GM12878 (cell line): ENCODE measurements around the gene CLK1. TPM values are rescaled to one million over a fixed set of nuclear protein-coding genes. Genes with fewer than 3 reads are reported as not detected.
"Not testable (repeated sequence)": the region's sequence is repeated elsewhere in the genome, so short reads cannot be mapped to it uniquely, and the experiment has no call there.

Experiments
- ATAC-seq: fragments of 200-7000 bp; cut with Tn5 transposase; 3 replicates; pipeline ENCODE4 v1.9.1; 2020; ENCODE audit warnings: mild to moderate bottlenecking, moderate library complexity
- BruUV-seq: library from RNA; stranded (reverse); fragments of 400-500 nt; replicated peaks from 2 replicates; lab custom pipeline; 2021; lab: Mats Ljungman, UMichigan
- CTCF ChIA-PET: fragments of 300-600 bp; sonication (Branson Sonifier 250); formaldehyde crosslinking; extraction: SDS; loops from one replicate; lab custom pipeline; 2021; ENCODE audit warnings: inconsistent platforms; lab: Yijun Ruan, JAX
- POLR2A ChIA-PET: fragments of 350-600 bp; formaldehyde crosslinking; extraction: SDS; loops from one replicate; lab custom pipeline; 2021; ENCODE audit warnings: inconsistent platforms; lab: Charles Lee
- RAD21 ChIA-PET: fragments of 300-600 bp; sonication (Branson Sonifier 250); formaldehyde crosslinking; loops from one replicate; lab custom pipeline; 2023; ENCODE audit warnings: antibody characterized with exemption; ENCODE audit not compliant: unreplicated experiment; lab: Charles Lee
- SMC1A ChIA-PET: fragments of 300-600 bp; sonication (Branson Sonifier 250); formaldehyde crosslinking; loops from one replicate; lab custom pipeline; 2023; ENCODE audit not compliant: unreplicated experiment, uncharacterized antibody; lab: Charles Lee
- DNase-seq: peaks from one replicate; pipeline ENCODE4 v3.0.0-alpha.2; 2011; ENCODE audit warnings: low read depth, low spot score
- FAIRE-seq: peaks from 3 replicates; lab custom pipeline; 2011; peaks lifted over from hg19 to GRCh38; lab: Jason Lieb, UNC
- H2AFZ ChIP-seq: 2 replicates; pipeline ENCODE4 v1.6.0; 2011; ENCODE audit warnings: low read depth, low read length, control low read depth; ENCODE audit not compliant: control insufficient read depth
- H3K27ac ChIP-seq: 2 replicates; pipeline ENCODE4 v1.5.1; 2011; ENCODE audit warnings: control low read depth; ENCODE audit not compliant: control insufficient read depth, insufficient read depth
- H3K27me3 ChIP-seq, 2 experiments: replicated peaks in 1 of 2; 2 replicates each; pipeline versions ENCODE4 v1.6.0 to v1.6.1; 2011; ENCODE audit warnings: low read length in 1 of 2; ENCODE audit not compliant: control insufficient read depth in 2 of 2, insufficient read depth in 2 of 2
- H3K36me3 ChIP-seq, 2 experiments: 2 replicates each; pipeline ENCODE4 v1.5.1; 2011; ENCODE audit warnings: low read length in 1 of 2; ENCODE audit not compliant: control insufficient read depth in 2 of 2, insufficient read depth in 2 of 2
- H3K4me1 ChIP-seq: 2 replicates; pipeline ENCODE4 v1.6.1; 2011; ENCODE audit warnings: mild to moderate bottlenecking, low read length, moderate library complexity, mixed read lengths; ENCODE audit not compliant: control insufficient read depth, insufficient read depth
- H3K4me2 ChIP-seq: 2 replicates; pipeline ENCODE4 v1.6.0; 2011; ENCODE audit warnings: control low read depth; ENCODE audit not compliant: control insufficient read depth, insufficient read depth
- H3K4me3 ChIP-seq: fragments of 200-600 bp; sonication (generic); 2 replicates; pipeline ENCODE4 v1.5.1; 2016
- H3K79me2 ChIP-seq: 2 replicates; pipeline ENCODE4 v1.6.0; 2011; ENCODE audit warnings: low read length; ENCODE audit not compliant: control insufficient read depth, insufficient read depth
- H3K9ac ChIP-seq: 2 replicates; pipeline ENCODE4 v1.8.0; 2011; ENCODE audit warnings: low read length, control low read depth, mixed read lengths; ENCODE audit not compliant: control insufficient read depth, insufficient read depth
- H3K9me3 ChIP-seq: replicated peaks from 3 replicates; pipeline ENCODE4 v1.5.1; 2011; ENCODE audit warnings: mild to moderate bottlenecking, low read length; ENCODE audit not compliant: control insufficient read depth, insufficient read depth
- H4K20me1 ChIP-seq: 2 replicates; pipeline ENCODE4 v1.6.0; 2011; ENCODE audit not compliant: control insufficient read depth, insufficient read depth
- ATF7 ChIP-seq: fragments of 450-650 bp; IDR thresholded peaks from 2 replicates; pipeline ENCODE4 v1.6.1; 2016; ENCODE audit warnings: low read depth, mild to moderate bottlenecking
- BRCA1 ChIP-seq: IDR thresholded peaks from 2 replicates; pipeline ENCODE4 v1.6.1; 2011; ENCODE audit warnings: low read depth, low read length, improper control_type of control experiment
- DPF2 ChIP-seq: fragments of 450-650 bp; IDR thresholded peaks from 2 replicates; pipeline ENCODE4 v1.6.1; 2017; ENCODE audit warnings: mild to moderate bottlenecking
- EED ChIP-seq: sonication (generic); IDR thresholded peaks from 2 replicates; pipeline ENCODE4 v1.6.1; 2016; ENCODE audit warnings: antibody characterized with exemption, low read depth
- HDGF ChIP-seq: fragments of 450-650 bp; IDR thresholded peaks from 2 replicates; pipeline ENCODE4 v1.6.1; 2016; ENCODE audit warnings: antibody characterized with exemption
- NFIC ChIP-seq: IDR thresholded peaks from 2 replicates; pipeline ENCODE4 v1.6.1; 2012; ENCODE audit warnings: low read depth, mild to moderate bottlenecking, inconsistent platforms, low read length, moderate library complexity
- RAD51 ChIP-seq: fragments of 450-650 bp; IDR thresholded peaks from 2 replicates; pipeline ENCODE4 v1.6.1; 2016; ENCODE audit warnings: moderate library complexity, mild to moderate bottlenecking, inconsistent platforms
- RELA ChIP-seq: fragments of 450-650 bp; IDR thresholded peaks from 2 replicates; pipeline ENCODE4 v1.8.0; 2014; ENCODE audit warnings: borderline replicate concordance; ENCODE audit not compliant: partially characterized antibody
- SPI1 ChIP-seq: IDR thresholded peaks from 2 replicates; pipeline ENCODE4 v1.6.1; 2011; ENCODE audit warnings: low read depth, mild to moderate bottlenecking, low read length, moderate library complexity, borderline replicate concordance; ENCODE audit not compliant: insufficient read depth
- TCF12 ChIP-seq: IDR thresholded peaks from 2 replicates; pipeline ENCODE4 v1.6.1; 2011; ENCODE audit warnings: low read depth, mild to moderate bottlenecking, low read length
- WGBS: methylation state at CpG from one replicate; pipeline ENCODE4 v1.1.6; 2016; ENCODE audit warnings: low lambda C conversion rate; ENCODE audit not compliant: insufficient replicate concordance, insufficient coverage; ENCODE audit errors: missing lambda C conversion rate; 5-methylcytosine and 5-hydroxymethylcytosine counted together
- in situ Hi-C: fragments of 300-500 bp; cut with MboI; formaldehyde crosslinking; loops from 9 replicates; pipeline ENCODE4 v1.14.3; 2018; ENCODE audit warnings: mixed read lengths
- intact Hi-C: fragments of 100-400 bp; cut with micrococcal nuclease; formaldehyde crosslinking; loops from one replicate; pipeline ENCODE4 v1.14.2; 2022; ENCODE audit not compliant: unreplicated experiment
- polyA plus RNA-seq, 11 experiments: library from polyadenylated mRNA; depleted of rRNA in 4 of 11; unstranded in 6 of 11; stranded (reverse) in 5 of 11; fragments of >200 nt; fragmentation: Nextera tagmentation in 4 of 11; fragmentation: Illumina TruSeq in 1 of 11; extraction: Ambion mirVana in 4 of 11; extraction: Trizol in 1 of 11; gene quantifications; 1 replicate in 1 of 11; 2 replicates in 10 of 11; pipeline versions ENCODE4 v1.2.1 to v1.2.3, GENCODE V29; 2011 to 2016; ENCODE audit warnings: inconsistent platforms in 2 of 11, missing spikeins in 2 of 11, low read depth in 1 of 11
- total RNA-seq, 4 experiments: library from RNA; depleted of rRNA in 3 of 4; stranded (reverse); fragments of >200 nt in 3 of 4; fragmentation: Illumina TruSeq in 1 of 4; extraction: Trizol in 1 of 4; gene quantifications; 2 replicates each; pipeline versions ENCODE4 v1.2.1 to v1.2.3, GENCODE V29; 2013 to 2021
- TF ChIP-seq, protein P1 (sequence below): IDR thresholded peaks from 2 replicates; pipeline ENCODE4 v1.6.1; 2012; ENCODE audit warnings: low read depth, low read length, improper control_type of control experiment
- TF ChIP-seq, protein P2 (sequence below): fragments of 450-650 bp; IDR thresholded peaks from 2 replicates; pipeline ENCODE4 v1.6.1; 2016; ENCODE audit warnings: mild to moderate bottlenecking
- TF ChIP-seq, protein P3 (sequence below): fragments of 450-650 bp; IDR thresholded peaks from 2 replicates; pipeline ENCODE4 v1.6.1; 2017; ENCODE audit warnings: low read depth, mild to moderate bottlenecking, moderate library complexity

The CLK1 gene
- total and polyA plus RNA-seq, 10 of the 15 experiments (the other 5 are each of a cell fraction or from before 2014, with no cell fraction given): 61.2 to 221 (median 80.1) TPM

DNA sequence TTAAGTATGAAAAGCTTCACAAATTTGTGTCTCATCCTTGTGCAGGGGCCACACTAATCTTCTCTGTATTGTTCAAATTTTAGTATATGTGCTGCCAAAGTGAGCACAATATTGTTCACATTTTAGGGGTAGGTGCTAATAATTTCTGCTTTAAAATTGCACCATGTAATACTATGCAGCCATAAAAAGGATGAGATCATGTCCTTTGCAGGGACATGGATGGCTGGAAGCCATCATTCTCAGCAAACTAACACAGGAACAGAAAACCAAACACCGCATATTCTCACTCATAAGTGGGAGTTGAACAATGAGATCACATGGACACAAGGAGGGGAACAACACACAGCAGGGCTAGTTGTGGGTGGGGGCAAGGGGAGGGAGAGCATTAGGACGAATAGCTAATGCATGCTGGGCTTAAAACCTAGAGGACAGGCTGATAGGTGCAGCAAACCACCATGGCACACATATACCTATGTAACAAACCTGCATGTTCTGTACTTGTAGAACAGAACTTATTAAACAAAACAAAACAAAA, 17.3 kb upstream of the CLK1 start:
- TSS peak; percentile 18 for BruUV-seq
- H3K27me3 ChIP-seq, H3K9ac ChIP-seq, H3K79me2 ChIP-seq, H2AFZ ChIP-seq, FAIRE-seq, intact Hi-C loops, SMC1A ChIA-PET, in situ Hi-C loops, H3K4me3 ChIP-seq, CTCF ChIA-PET, H3K27ac ChIP-seq, DNase-seq, H4K20me1 ChIP-seq, H3K9me3 ChIP-seq, RAD21 ChIA-PET, H3K4me1 ChIP-seq, H3K4me2 ChIP-seq: not testable (repeated sequence)
- POLR2A ChIA-PET: interaction anchor here (1.7 kb wide), 1 partner anchor 13 kb away, joined by 11 read pairs; no protein-coding TSS in a partner anchor
- ATAC-seq: peak; percentile 54
- 75% methylated on average over 2 of the region's 2 CpGs for WGBS
- peaks cover 2 to 18% of the 10 kb centered on the region in 2 experiments; a peak in 3 of 4 replicates for H3K36me3 ChIP-seq
- TF ChIP-seq ATF7 (peak; percentile 59), RAD51 (0 out of 2 replicates have a peak, but pooled peaks have one; percentile 15), HDGF (0 out of 2 replicates have a peak, but pooled peaks have one; percentile 43)

- Histone ChIP-seq H3K4me3 (no peak overlapping the region), H3K4me1 (no peaks in the 10 kb centered on the region), H3K27ac (no peak overlapping the region), H2AFZ (no peak overlapping the region), H4K20me1 (no peaks in the 10 kb centered on the region), H3K36me3 (peaks cover 1 to 20% of the 10 kb centered on the region in 2 experiments; a peak in 3 of 4 replicates), H3K27me3 (no peaks in the 10 kb centered on the region), H3K79me2 (no peaks in the 10 kb centered on the region), H3K9me3 (no peaks in the 10 kb centered on the region), H3K9ac (no peak overlapping the region), H3K4me2 (no peak overlapping the region)
- FAIRE-seq (no peak), ATAC-seq (no peak), DNase-seq (no peak)
- CTCF ChIA-PET: interaction anchor here (0.9 to 1.1 kb wide), 2 partner anchors 11 to 23 kb away, joined by 3 to 4 read pairs; partner anchors contain the start of gene NIF3L1
- POLR2A ChIA-PET: no interaction called here
- SMC1A ChIA-PET: interaction anchor here (0.6 to 1.4 kb wide), 3 partner anchors 9 to 134 kb away, joined by 3 to 4 read pairs (median 3); no protein-coding TSS in a partner anchor
- in situ Hi-C loops: no loop called here
- RAD21 ChIA-PET: interaction anchor here (0.7 kb wide), 1 partner anchor 354 kb away, joined by 4 read pairs; no protein-coding TSS in a partner anchor
- BruUV-seq: no TSS peak
- intact Hi-C loops: no loop called here
- WGBS: 96% methylated on average over 2 of the region's 2 CpGs
- TF ChIP-seq BRCA1 (no peak), RELA (no peak), SPI1 (no peak), DPF2 (no peak), NFIC (no peak), EED (no peak), TCF12 (no peak)
- TF ChIP-seq, protein P1, sequence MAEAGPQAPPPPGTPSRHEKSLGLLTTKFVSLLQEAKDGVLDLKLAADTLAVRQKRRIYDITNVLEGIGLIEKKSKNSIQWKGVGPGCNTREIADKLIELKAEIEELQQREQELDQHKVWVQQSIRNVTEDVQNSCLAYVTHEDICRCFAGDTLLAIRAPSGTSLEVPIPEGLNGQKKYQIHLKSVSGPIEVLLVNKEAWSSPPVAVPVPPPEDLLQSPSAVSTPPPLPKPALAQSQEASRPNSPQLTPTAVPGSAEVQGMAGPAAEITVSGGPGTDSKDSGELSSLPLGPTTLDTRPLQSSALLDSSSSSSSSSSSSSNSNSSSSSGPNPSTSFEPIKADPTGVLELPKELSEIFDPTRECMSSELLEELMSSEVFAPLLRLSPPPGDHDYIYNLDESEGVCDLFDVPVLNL: no peak
- TF ChIP-seq, protein P2, sequence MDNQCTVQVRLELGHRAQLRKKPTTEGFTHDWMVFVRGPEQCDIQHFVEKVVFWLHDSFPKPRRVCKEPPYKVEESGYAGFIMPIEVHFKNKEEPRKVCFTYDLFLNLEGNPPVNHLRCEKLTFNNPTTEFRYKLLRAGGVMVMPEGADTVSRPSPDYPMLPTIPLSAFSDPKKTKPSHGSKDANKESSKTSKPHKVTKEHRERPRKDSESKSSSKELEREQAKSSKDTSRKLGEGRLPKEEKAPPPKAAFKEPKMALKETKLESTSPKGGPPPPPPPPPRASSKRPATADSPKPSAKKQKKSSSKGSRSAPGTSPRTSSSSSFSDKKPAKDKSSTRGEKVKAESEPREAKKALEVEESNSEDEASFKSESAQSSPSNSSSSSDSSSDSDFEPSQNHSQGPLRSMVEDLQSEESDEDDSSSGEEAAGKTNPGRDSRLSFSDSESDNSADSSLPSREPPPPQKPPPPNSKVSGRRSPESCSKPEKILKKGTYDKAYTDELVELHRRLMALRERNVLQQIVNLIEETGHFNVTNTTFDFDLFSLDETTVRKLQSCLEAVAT: no peak
- TF ChIP-seq, protein P3, sequence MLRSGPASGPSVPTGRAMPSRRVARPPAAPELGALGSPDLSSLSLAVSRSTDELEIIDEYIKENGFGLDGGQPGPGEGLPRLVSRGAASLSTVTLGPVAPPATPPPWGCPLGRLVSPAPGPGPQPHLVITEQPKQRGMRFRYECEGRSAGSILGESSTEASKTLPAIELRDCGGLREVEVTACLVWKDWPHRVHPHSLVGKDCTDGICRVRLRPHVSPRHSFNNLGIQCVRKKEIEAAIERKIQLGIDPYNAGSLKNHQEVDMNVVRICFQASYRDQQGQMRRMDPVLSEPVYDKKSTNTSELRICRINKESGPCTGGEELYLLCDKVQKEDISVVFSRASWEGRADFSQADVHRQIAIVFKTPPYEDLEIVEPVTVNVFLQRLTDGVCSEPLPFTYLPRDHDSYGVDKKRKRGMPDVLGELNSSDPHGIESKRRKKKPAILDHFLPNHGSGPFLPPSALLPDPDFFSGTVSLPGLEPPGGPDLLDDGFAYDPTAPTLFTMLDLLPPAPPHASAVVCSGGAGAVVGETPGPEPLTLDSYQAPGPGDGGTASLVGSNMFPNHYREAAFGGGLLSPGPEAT: no peak
These were observed 13.9 kb upstream of the CLK1 start for GRCh38 chr2:200878289-200878880.
